NCI-H146 treated with DMSO at 0.1 percent for 48 hours (cell line): Measurements from ENCODE around the gene ELP5.

ENCODE experiments used
- DNase-seq: peaks from one replicate; lab custom pipeline; 2025; ENCODE audit not compliant: unreplicated experiment; lab: John Stamatoyannopoulos, UW

Gene ELP5

DNA sequence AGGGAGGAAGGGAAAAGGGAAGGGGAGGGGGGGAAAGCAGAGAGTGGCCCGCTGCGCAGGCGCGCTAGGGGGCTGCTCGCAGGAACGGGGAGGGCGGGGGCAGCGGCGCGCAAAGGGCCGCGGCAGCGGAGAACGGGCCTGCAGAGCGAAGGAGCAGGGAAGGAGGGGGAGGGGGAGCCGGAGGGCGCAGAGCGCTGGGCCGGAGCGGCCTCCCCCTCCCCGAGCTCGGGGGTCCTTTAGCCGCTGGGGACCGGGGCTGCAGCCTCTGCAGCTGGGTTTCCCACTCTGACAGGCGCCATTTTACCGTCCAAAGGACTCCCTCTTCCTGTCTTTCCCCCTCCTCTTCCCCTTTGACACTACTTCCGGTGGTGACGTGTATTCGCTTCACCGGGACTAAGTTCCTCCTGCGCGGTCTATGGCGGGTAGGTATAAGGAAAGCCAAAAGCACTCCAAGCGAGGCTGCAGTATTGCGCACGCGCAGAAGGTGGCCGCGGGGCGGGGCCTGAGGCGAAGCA, 297 bp upstream of the ELP5 start, which contains the start of gene CTDNEP1:
TSS of gene CTDNEP1 (minus strand) at position 74 of the 515 bp plus-strand sequence. CDS start 438 bp downstream, outside the sequence.
- DNase-seq, result peak; percentile 96

DNA sequence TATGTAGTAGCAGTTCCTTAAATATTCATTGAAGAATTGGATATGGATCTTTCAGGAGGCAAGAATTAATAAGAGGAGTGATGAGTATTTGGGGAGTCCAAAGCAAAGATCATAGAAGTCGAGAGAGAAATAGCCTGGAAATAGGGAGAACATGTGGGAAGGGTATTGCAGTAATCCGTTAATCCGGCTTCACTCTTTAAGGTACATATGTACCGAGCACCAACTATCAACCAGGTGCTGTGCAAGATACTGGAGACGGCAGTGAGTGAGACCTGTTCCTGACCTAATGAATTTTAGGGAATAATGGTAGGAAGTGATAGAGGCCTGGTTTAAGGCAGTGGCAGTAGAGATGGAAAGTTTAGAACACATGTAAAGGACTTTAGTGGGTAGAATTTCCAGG, 1.1 kb downstream of the ELP5 start:
- no peak for DNase-seq

DNA sequence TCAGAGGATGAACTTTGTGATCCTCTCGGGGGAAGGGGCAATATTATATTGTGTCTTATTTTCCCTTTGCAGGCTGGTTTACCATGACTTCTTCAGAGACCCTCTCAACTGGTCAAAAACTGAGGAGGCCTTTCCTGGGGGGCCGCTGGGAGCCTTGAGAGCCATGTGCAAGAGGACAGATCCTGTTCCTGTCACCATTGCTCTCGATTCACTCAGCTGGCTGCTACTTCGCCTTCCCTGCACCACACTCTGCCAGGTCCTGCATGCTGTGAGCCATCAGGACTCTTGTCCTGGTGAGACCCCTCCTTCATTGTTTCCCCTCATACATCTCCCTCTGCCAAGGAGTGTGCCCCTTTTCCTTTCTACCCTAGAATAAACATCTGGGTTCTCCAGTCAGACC, 2.5 kb downstream of the ELP5 start:
- DNase-seq, result no peak

DNA sequence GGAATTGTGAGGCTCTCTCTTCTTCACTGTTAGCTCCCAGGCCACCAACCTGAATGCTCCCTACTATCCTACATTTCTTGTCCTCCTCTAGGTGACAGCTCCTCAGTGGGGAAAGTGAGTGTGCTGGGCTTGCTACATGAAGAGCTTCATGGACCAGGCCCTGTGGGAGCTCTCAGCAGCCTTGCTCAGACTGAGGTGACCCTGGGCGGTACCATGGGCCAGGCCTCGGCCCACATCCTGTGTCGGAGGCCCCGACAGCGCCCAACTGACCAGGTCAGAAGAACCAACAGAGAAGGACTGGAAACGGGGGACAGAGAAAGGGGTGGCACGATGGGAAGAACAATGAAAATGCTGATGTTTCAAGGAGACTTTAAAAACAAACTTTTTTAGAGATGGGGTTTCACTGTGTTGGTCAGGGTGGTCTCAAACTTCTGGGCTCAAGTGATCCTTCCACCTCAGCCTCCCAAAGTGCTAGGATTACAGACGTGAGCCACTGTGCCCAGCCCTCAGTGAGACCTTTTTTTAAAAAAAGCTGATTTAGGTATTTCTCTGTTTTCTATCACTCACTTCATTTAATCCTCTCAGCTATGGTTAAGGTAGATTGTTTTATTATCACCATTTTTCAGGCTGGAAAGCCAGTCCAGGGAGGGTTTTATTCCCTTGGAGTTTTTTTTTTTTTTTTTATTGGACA, 4.9 kb downstream of the ELP5 start:
- no peak for DNase-seq

DNA sequence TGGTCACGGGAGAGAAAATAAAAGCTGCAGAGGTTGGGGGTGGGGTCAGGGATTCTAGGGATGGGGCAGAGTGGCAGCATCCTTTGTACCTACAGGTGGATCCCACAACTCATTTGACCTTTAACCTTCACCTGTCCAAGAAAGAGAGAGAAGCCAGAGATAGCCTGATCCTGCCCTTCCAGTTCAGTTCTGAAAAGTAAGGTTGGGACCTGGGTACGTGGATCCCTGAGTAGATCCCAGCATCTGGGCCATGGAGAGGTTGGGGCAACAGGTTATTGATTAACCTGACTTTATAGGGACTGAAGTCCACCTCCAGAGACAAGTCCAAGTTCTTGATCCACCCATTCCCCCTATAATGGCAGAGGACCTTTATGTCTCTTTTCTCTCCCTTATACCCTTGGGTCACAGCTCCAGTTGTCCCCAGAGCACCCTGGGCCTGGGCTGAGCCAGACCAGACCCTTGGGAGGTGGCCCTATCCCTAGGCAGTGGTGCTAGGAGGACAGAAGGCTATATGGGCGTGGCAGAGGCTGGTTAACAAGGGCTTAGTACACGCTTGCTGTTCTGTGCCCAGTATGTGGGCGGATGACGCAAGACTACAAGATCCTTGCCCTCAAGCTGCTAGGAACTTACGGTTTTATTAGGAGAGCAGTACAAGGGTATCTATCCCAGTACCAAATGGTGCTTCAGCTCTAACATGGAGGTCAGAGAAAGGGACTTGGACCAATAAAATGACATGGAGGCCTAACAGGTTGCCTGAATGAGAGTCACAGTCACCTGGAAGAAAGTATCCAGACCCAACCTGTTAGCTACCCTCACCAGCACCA, 6.9 kb downstream of the ELP5 start:
- no peak for DNase-seq

DNA sequence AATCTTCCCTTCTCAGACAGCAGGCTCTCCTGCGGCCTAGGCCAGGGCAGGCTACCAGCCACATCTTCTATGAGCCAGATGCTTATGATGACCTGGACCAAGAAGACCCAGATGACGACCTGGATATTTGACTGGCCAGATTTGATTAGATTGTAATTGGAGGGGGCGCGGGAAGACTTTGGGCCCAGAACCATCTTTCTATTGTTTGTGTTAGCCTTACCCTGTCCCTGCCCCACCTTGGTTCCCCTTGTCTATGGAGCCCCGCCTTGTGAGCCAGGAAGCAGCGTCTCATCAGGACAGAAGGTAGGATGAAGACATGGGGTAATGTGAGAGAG, 7.5 kb downstream of the ELP5 start:
- DNase-seq, result no peak

DNA sequence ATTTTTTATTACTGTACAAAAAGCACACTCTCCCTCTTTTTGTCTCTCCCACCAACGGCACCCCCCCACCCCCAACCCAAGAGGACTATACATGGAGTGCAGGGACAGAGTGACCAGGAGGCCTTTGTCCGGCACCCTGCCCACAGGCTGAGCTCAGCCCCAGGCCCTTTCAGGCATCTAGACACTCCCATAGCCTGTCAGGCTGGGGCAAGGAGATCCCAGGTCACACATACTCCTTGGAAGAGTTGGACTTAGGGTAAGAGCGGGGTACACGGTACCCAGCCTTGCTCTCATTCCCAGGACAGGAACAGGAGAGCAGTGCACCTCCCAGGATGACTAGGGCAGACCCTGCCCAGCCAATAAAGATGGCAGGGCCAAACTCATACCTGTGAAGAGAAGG, 8.1 kb downstream of the ELP5 start:
- DNase-seq, result no peak

DNA sequence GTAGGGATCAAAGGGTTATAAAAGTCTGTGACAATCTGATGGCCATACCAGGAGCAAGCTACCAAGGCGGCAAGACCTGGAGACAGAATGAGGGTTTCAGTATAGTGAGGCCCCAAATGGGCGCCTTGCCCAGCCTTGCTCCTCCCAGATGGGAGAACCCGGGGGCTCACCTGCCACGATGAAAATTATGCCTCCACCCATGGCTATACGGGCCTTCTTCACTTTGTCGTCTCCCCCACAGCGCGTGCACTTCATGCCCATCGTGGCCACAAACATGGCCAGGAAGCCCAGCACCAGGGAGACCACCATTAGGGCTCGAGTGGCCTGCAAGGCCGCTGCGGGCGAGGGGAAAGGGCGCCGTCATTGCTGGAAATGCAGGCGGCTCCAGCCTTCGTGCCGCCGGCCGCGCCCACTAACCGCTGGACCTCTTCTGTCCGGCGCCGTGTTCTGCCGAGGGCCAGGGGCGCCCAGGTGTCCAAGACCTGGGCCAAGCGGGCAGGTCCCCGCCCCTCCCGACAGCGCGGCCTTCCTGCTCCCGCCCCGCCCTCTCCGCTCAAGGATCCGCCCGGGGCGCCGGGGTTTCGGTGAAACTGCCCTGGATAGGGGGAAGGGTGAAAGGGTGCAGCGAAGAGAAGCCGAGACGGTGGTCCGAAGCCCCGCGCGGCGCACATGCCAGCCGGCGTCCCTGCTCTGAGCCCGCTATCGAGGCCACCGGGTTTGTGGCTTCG, 8.8 kb downstream of the ELP5 start:
- peak; percentile 36 for DNase-seq

DNA sequence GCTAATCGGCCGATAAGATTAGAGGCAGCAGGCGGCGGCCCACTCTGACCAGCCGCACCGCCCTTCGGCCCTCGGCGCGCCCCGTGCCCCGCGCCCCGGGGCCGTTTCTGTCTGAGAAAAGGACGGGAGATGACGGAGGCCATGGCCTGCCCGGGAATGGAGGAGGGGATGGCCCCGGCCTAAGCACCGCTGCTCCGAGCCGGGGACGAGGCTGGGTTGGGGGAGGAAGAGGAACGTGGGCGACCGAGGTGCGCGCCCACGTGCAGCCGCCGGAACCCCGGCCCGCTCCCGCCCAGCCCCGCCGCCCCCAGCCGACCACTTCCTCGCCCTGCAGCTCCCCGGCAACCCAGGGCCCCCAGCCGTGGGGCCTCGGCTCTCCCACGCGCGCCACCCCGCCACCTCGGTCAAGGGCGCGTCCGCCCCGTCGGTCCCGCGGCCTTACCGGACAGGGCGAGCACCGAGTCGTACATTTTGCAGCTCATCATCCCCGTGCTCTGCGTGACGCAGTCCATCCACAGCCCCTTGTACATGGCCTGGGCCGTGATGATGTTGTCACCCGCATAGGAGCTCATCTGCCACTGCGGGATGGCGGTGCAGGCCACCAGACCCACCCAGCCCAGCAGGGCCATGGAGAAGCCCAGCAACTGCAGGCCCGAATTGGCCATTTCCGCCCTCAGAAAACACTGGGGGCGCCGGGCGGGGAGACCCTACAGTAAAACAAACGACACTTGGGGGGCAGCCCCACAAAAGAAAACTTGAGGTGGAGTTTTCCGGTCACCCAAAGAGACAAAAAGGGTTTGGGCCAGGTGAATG, 9.6 kb downstream of the ELP5 start:
- no peak for DNase-seq

DNA sequence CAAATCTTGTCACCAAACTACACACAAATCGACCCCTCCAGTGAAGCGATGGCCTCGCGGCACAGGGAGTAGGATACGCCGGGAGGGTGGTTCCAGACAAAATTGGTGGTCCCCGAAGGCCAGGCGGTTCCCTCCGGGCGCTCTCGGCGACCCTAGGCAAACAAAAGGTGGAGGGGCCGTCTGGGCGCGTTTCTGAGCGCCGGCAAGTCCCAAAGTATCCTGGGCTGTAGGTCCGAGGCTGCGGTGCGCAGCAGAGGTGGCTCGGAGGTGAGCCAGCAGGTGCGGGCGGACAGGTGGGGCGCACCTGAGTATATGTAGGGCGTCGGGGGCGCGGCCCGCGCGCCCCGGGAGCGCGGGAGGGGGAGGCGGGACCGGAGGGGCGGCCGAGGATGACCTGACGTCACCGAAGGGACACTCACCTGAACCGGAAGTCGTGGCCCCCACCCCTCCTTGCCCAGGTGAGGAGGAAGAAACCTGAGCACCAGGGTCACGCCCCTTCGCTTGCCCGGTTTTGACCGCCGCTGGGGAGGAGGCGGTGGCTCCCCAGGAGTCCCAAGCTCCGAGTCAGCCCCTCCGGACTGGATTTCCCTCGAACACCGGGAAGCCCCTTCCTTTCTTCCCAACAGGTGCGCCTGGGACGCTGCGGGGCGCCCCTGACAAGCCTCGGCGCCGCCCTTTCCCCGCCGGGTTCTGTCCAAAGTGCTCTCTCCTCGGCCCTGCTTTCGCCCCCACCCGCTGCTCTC, 10.3 kb downstream of the ELP5 start, which contains the start of gene CLDN7:
TSS of gene CLDN7 (minus strand) at position 287 of the 743 bp plus-strand sequence. CDS start 435 bp downstream, outside the sequence.
- peak; percentile 63 for DNase-seq

DNA sequence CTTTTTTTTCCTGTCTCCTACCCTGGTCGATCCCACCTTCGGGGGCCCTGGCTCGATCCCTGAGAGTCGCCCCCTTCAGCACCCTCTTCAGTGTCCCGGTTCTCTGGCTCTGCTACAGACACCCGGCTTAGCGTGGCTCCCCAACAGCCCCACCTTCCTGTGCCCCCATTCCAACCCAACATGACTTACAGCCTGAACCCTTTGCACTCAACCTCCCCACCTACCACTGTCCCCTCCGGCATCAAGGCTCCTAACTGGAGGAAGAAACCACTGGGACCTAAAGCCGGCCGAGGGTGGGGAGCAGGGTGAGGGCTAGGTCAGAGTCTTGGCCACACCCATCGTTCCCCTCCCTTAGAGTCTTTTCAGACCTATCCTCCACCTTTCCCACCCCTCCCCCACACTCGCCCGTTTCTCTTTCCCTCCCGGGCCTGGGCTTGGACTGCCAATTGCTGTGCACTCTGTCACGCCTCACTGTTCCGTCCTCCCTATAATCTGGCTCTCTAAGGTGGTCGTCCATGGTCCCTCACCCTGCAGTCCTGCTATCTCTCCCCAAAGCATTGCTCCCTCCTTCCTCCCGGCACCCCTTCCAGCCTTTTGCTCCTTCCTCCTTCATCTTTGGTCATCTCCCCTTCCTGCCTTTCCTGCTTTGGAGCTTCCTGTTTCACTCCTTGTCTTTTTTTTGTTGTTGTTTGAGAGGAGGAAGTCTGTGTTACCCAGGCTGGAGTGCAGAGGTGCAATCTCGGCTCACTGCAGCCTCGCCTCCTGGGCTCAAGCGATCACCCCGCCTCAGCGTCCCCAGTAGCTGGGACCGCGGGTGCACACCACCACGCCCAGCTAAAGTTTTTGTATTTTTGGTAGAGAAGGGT, 11.2 kb downstream of the ELP5 start:
- DNase-seq, result peak; percentile 19

DNA sequence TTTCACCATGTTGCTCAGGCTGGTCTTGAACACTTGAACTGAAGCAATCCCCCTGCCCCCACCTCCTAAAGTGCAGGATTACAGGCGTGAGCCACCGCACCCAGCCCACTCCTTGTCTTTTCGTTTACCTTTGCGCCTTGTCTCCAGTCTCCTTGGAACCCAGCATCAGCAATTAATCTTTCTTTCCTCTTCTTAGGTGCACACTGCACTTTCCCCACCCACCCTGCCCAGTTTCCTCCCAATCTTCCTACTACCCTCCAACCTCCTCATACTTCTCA, 11.7 kb downstream of the ELP5 start:
- DNase-seq, result no peak

DNA sequence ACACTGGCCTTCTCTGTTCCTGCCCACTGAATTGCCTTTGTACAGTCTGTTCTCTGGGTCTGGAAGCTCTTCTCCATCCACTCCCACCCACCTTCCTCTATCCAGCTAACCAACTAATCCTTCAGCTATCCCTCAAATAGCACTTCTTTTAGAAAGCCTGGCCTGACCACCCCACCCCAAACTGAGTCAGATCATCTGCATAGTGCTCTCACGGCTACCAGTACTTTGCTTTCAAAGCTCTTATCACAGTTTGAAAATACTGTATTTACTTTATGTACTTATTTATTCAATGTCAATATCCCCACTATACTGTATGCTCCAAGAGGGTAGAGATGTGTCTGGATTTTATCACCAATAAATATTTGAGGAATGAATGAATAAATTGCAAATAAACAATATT, 14.8 kb downstream of the ELP5 start:
- no peak for DNase-seq

DNA sequence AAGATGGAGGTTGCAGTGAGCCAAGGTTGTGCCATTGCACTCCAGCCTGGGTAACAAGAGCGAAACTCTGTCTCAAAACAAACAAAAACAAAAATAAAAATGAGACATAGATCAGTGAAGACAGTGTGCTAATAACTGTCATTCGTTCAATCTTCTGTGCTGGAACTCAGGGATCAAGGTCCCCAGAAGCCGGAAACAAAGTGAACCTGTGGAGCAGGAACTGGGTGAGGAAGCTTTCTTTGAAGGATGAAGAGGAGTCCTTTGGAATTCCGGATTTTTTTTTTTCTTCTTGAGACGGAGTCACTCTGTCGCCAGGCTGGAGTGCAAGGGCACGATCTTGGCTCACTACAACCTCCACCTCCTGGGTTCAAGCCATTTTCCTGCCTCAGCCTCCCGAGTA, 27.4 kb downstream of the ELP5 start:
- no peak for DNase-seq

DNA sequence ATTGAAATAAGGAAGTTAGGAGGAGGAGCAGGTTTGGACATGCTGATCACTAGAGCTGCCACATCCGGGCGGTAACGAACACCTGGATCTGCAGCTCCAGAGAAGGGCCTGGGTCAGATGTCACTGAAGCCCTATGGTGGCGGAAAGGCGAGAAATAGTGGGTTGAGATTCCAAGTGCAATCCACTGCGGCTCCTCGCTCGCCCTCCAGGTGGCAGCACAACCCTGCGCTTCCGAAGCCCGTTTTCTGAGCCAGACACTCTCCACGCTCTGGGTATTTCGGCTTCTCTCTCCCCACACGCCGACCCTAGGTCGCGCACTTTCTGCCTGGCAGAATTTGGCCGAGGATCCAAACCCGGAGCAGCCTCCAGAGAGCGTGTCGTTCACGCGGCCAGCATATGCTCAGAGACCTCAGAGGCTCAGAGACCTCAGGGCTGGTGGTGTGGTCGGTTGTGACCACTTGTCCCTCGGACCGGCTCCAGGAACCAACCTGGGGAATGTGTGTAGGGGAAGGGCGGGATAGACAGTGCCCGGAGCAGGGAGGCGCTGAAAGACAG, 28.6 kb downstream of the ELP5 start:
- peak; percentile 78 for DNase-seq

DNA sequence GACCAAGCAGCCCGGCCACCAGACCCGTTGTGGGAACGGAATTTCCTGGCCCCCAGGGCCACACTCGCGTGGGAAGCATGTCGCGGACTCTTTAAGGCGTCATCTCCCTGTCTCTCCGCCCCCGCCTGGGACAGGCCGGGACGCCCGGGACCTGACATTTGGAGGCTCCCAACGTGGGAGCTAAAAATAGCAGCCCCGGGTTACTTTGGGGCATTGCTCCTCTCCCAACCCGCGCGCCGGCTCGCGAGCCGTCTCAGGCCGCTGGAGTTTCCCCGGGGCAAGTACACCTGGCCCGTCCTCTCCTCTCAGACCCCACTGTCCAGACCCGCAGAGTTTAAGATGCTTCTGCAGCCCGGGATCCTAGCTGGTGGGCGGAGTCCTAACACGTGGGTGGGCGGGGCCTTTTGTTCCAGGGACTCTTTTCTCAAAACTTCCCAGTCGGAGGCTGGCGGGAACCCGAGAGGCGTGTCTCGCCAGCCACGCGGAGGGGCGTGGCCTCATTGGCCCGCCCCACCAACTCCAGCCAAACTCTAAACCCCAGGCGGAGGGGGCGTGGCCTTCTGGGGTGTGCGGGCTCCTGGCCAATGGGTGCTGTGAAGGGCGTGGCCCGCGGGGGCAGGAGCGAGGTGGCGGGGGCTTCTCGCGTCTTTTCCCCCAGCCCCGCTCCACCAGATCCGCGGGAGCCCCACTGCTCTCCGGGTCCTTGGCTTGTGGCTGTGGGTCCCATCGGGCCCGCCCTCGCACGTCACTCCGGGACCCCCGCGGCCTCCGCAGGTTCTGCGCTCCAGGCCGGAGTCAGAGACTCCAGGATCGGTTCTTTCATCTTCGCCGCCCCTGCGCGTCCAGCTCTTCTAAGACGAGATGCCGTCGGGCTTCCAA, 29.3 kb downstream of the ELP5 start, which contains the start of gene SLC2A4:
TSS of gene SLC2A4 (plus strand) at position 645 of the 879 bp plus-strand sequence. CDS start at position 862, 217 bp downstream.
- peak; percentile 43 for DNase-seq

DNA sequence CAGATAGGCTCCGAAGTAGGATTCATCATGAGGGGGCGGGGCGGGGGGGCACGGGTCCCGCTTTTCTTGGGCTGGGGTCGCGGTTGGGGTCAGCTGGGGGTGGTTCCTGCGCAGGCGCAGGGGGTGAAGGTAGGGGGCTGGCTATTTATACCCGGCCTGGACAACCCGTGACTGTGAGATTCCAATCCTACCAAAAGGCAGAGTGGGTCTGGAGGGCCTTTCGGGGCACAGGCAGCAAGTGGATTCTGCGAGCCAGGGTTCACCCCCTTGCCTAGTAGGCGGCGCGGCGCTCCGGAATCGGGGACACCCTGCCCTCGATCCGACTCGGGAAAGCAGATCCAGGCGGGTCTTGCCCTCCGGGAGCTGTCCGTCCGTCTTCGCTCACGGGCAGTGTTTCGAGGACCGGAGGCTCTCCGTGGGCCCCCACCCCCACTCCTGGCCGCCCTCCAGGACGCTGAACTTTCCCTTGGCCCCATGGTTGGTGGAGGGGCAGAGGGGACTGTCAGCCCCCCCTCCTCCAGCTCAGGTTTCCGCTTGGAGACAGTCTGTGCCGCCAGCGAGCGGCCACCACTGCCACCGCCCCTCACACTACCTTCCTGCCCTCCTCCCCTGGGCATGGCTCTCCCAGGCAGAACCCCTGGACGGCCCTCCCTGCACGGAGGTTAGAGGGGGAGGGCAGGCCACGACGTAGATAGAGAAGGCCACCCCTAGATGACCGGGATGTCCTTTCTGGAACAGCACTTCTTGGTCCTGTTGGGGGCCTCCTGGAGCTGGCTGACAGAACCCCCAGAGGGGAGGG, 30.1 kb downstream of the ELP5 start:
- no peak for DNase-seq
